Effector CD8-positive, alpha-beta T cell (primary cell): ENCODE measurements around the gene E2F6.

Experiments
- DNase-seq: peaks from one replicate; lab custom pipeline; 2025; lab: John Stamatoyannopoulos, UW
- total RNA-seq, 4 experiments: gene quantifications; one replicate each; lab custom pipeline; 2026; lab: John Stamatoyannopoulos, UW

E2F6 gene, protein sequence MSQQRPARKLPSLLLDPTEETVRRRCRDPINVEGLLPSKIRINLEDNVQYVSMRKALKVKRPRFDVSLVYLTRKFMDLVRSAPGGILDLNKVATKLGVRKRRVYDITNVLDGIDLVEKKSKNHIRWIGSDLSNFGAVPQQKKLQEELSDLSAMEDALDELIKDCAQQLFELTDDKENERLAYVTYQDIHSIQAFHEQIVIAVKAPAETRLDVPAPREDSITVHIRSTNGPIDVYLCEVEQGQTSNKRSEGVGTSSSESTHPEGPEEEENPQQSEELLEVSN
- total RNA-seq, result 15.3 to 32.0 (median 19.6) reads per million in 4 experiments

DNA sequence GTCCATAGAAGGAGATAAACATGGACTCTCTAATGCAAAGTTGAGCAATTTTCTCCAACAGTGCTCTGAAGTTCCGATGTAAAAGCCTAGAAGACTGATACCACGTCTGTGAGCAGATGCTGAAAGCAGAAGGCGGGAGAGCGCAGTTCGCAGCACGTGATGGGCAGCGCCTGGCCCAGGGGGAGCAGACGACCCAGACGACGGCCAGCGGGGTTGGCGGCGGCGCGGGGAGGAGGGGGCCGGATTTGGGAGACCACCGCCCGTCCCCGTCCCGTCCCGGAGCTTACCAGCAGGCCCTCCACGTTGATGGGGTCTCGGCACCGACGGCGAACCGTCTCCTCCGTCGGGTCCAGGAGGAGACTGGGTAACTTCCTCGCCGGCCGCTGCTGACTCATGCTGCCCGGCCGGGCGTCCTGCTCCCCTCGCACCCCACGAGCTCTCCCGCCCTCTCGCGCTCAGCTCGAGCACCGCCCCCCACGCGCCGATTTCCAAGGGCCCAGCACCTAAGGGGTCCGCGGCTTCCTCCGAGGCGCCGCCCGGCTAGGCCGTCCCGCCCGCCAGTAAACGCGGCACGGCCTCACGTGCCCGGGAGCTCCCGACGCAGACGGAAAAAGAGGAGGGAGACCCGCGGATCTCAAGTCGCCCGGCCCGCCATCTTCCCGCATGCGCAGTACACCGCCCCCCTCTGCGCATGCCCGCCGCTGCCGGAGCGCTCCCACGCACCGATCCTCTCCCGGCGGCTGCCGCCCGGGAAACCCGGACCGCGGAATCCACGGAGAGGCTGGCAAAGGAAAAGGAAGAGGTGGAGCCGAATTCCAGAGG is at the start of gene E2F6:
Gene E2F6, minus strand, starts transcription at position 677 of the 822 bp plus-strand sequence. Its CDS starts 282 bp downstream, at position 395.
- peak; percentile 78 for DNase-seq

DNA sequence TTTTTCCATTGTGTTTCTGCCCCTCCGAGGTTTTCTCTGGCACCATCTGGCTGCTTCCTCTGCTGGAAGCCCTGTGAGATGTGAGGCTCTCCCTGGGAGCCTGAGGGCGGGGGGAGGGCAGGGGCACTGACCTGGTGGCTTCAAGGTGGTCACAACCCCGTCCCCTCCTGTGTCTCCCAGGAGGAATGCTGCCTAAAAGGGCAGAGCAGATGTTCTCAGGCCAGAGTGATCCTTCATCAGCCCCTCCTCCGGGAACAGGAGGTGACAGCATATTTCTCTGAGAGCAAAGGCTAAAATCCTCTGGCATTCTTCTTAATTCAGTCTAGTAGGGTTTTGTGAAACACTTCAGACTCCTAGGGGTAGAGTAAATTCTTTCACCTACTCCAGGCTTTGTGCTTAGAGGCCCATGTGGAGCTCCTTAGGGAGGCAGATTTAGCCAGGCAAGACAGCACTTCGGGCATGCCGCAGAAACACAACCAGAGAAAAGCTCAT is 49.6 kb upstream of the E2F6 start:
- DNase-seq, result no peak

DNA sequence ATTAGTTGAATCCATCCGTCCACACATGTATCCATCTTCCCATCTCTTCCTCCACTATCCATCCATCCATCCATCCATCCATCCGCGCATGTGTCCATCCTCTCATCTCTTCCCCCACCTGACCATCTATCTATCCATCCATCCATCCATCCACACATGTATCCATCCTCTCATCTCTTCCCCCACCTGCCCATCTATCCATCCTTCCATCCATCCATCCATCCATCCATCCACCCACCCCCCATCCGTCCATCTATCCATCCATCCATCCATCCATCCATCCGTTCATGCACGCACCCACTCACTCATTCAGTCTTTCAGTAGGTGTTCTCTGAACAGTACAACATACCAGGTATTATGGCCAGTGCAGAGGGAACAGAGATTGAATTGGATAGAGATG is 48.9 kb upstream of the E2F6 start:
- DNase-seq, result no peak

DNA sequence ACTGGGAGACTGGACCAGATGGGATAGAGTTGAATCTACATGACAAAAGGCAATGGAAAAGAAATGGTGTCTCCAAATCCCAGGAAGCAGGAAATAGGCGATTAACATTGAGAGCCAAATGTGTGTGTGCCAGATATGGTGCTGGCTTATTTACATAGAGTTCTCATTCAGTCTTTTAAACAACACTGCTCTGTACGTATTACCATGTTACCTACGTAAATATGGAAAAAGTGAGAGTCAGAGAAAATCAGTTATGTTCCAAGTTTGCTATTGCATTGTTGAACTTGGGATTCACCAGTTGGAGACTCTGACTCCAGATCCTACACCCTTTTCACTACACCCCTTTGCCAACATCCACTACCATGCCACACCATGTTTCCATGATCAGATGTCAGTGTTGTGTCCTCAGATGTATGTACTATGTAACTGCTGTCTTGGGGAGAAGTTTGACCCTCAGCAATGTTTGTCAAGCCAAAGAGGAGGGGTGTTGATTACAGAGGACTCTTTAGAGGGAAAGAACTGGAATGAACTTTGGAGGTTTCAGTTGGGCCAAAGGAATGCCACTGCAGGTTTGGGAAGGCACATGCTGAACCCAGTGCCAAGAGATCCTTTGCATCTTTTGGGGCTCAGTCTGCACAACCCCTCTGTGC is 48.2 kb upstream of the E2F6 start:
- DNase-seq, result no peak

DNA sequence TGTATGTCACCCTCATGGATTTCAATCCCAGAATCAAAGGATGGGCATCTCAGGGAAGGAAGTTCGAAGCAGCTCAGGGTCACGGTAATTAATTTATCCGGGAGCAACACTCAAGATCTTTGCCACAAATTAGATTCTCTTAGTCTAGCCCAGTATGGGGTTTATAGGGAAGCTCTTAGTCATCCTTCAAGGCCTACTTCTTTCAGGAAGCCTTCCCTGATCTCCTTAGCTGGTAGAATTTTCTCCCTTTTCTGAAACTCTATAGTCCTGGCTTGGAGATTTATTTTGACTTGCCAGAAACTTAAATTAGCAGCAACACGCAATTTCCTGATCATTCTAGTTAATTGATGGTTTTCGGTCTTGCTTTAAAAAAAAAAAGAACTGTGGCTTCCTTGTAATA is 47.4 kb upstream of the E2F6 start:
- DNase-seq, result no peak

DNA sequence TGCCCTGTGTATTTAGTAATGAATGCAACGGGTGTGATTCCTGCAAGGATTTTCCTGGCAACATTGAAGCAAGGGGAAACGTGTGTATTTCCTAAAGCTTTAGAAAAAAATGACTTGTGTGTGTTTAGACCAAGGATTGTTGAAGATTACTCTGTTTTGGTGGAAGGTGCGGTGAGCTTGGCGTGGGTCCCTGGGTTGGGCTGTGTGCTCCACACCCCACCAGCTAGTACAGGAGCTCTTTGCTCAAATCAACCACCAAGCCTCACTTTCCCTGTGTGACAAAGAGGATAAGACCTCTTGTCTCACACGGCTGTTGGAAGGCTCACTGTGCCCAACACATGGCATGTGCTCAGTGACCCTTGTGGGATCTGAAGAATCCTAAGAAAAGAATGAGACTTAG is 46.5 kb upstream of the E2F6 start:
- DNase-seq, result no peak

DNA sequence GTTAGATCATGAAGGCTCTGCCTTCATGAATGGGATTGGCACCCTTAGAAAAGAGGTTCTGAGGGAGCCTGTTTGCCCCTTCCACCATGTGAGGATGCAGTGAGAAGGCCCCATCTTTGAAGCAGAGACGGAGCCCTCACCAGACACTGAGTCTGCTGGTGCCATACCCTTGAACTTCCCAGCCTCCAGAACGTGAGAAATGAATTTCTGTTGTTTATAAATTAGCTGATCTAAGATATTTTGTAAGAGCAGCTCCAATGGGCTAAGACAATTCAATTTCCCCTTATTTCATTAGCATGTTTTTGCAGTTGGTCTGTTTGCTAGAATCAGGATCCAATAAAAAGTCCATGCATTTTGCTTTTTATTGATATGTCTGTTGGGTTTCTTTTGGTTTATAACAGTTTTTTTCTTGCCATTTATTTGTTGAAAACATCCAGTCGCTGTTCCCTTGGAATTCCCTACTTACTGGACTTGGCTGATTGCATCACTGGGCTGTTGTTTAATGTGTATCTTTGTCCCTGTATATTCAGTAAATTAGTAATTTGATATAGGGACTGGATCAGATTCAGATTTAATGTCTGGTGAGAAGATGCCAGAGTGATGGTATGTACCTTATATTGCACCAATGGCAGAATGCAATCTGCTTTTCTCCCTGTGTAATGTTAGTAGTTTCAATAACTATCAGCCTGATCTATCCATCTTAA is 43.8 kb upstream of the E2F6 start:
- DNase-seq, result no peak

DNA sequence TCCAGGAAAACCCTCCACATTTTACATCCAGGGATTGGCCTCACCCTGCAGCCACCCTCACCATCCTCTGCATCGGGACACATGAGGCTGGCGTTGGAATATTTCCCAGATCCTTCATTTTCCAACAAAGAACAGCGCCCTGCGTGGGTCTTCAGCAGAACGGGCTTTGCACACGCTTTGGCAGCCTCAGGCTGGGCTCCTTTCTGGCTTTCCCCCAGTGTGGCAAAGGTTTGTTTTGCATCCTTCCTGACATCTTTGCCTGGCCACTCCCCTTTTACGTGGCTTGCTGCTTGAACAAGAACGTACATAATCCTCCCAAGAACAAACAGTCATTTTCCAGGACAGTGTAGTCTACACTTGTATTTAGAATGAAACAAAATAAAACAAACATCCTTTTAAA is 42.3 kb upstream of the E2F6 start:
- no peak for DNase-seq

DNA sequence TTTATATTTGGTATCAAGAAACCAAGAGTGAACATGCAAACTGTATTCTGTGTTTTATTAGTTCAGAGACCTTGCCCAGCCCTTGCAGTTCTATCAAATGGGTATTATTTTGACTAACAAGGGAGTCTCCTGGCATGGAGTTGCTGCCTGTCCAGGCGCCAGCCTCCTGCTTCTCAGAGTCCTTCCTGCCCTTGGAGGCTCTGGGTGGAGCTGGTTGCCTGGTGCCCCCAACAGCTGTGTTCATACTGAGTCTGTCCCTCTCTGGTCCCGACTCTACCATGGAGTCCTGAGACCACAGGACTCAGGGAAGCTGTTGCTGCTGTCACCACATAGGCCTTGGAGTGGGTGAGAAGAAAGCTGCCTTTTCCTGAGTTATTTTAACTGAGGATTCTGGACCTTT is 41.6 kb upstream of the E2F6 start:
- DNase-seq, result no peak

DNA sequence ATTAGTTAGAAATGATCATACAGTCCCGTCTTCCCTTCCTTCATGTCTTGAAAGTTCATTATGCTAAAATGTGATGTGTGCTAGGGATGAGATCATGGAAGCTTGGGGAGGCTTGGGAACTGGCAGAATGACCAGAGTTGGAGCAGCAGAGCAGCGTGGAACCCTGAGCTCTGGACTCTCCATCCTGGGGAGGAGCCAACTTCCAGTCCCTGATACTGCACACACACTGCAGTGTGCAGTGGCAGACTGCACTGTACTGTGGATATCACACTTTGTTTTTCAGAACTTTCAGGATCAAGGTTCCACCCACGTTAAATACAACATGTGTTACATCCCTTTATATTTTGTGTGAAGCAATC is 40.6 kb upstream of the E2F6 start:
- no peak for DNase-seq

DNA sequence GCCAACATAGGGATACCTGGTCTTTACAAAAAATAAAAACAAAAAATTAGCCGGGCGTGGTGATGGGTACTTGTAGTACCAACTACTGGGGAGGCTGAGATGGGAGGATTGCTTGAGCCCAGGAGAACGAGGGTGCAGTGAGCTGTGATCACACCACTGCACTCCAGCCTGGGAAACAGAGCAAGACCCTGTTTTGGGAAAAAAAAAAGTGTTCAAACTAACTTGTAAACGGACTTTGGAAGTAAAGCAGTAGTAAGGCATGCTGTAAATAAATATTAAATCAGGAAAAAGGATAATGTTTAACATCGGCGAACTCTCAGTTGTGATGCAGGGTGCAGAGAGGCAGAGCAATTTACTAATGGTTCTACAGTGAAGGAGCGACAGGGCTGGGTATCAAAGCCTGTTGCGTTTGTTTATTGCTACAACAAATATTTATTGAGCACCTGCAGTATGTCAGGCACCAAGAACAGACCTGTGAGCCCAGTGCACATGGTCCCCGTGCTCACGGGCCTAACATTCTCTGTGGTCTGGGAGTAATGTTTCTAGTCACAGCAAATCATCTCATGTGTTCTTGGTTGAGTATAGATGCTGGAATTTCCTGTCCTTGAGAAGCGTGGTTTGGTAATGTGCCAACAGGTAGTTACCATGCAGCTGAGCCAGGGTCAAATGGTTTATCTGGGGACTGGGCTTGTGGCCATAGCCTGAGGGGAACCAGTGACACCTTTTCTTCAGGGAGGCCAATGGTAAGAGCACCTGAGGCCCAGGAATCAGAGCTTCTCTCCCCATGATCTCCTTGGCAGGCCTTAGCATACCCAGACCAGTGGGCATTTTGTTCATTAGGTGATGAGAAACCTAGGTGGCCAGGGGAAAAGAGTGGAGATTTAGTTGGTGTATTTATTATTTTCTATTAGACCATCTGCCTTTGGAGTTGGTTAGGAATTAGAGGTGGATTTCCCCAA is 40.0 kb upstream of the E2F6 start:
- DNase-seq, result no peak

DNA sequence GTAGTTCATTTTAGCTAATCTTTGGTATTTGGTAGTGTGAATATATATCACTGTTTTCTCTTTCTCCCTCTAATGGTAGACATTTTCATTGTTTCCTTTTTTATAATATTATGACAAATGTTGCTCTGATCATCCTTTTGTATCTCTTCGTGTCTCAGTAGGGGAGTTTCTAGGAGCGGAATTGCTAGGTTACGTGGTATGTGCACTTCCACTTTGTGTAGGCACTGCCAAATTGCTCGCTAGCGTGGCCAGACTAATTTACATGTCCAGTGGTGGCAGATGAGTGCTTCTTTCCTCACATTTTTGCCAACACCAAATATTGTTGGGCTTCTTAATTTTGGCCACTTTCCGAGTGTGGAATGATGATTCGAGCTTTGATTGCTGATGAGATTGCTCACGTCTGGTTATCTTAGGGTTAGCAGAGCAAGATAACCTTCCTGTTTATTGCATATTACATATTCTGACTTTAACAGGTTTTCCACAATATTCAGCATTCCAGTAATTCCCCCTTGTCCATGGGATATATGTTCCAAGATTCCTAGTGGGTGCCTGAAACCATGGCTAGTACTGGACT is 37.5 kb upstream of the E2F6 start:
- DNase-seq, result no peak

DNA sequence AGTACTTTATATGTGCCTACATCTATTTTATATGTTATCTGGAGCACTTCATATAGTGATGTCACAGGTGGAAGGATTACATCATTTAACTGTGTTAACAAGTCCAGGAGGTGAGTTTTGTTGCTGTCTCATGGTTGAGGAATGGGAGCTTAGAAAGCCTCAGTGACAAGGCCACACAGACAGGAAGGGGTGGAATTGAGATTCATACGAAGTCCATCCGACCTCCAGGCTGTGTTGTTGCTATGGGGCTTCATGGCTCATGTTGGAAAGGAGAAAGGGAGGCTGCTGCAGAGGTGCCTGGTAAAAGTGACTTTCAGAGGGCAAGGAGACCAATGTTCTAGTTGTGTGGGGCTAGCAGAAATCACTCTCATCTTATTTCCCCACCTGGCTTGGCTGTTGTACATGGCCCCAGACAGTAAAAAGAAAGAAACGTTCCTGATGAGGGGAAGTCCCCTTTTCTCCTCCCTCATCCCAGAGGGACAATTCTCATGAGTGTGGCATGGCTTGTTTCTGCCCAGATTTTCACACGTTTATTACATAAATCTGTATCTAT is 36.9 kb upstream of the E2F6 start:
- no peak for DNase-seq

DNA sequence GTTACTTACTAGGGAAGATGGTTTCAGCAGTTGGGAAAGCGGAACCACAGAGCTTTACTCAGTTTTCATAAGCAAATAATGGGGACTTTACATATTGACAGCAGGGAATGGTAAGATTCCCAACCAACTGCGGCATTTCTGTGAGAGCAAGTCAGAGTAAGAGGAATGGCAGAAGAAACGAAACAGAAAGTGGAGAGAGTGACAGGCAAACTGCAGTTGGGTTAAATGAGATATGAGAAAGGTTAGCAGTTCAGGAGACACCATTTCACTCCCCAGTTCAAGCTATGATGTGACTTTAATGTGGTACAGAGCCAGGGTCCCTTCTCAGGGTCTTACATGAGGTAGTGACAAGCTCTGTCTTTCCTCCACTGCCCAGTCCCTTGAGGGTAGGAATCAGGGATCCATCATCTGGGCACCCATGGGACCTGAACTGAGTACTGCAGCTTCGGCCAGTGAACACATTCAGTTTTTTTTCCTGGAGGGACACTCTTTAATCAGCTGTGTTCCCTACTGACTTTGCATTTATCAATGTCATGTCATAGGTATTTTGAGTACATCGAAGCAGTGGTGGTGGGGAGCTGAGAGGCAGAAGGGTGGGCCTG is 34.8 kb upstream of the E2F6 start:
- no peak for DNase-seq

DNA sequence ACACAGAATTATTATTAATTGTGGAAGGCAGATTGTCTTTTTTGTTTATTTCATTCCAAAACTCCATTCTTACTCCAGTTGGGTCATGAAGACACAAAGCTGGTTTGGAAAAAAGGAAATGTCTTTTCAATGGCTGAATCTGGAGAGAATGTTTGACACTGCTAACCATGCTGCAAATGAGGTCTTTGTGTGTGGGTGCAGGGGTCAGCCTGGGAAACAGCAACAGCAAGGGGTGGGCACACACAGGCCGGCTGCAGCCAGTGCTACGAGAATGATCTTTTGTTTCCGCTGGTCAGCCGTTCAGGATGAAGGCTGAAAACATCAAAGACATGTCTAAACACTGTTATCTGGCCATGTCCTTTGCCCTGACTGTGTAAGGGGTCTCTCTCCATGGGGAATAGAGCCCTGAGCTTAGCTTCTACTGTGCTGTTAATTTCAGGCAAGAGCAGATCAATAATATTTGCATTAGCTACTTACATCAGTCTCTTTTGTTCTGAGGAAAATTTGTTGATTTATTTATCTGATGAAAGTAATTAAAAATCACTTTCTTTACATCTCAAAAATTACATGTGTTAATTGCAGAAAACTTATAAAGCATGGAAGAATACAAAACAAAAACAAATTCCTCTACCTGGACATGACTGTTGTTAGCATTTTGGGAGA is 33.3 kb upstream of the E2F6 start:
- DNase-seq, result no peak

DNA sequence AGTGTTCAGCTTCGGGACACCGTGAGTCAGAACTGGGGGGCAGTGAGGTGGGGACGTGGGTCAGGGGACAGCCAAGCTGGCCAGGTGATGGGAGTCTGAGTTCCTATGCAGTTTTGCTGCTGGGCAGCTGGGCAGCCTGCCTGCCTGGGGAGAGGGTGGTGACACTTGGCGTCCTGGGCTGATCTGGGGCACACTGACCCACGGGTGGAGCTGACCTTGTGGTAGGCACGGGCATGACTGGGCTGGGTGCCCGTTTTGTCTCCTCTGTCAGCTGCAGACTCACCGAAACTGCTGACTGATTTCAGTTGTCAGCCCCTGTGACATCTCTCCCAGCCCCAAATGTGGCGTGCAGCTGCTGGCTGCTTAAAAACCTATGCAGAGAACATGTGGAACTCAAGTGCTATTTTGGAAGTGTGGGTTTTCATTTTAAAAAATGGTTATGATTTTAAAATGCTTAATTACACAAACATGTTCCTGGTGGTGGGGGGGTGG is 32.6 kb upstream of the E2F6 start:
- DNase-seq, result no peak

DNA sequence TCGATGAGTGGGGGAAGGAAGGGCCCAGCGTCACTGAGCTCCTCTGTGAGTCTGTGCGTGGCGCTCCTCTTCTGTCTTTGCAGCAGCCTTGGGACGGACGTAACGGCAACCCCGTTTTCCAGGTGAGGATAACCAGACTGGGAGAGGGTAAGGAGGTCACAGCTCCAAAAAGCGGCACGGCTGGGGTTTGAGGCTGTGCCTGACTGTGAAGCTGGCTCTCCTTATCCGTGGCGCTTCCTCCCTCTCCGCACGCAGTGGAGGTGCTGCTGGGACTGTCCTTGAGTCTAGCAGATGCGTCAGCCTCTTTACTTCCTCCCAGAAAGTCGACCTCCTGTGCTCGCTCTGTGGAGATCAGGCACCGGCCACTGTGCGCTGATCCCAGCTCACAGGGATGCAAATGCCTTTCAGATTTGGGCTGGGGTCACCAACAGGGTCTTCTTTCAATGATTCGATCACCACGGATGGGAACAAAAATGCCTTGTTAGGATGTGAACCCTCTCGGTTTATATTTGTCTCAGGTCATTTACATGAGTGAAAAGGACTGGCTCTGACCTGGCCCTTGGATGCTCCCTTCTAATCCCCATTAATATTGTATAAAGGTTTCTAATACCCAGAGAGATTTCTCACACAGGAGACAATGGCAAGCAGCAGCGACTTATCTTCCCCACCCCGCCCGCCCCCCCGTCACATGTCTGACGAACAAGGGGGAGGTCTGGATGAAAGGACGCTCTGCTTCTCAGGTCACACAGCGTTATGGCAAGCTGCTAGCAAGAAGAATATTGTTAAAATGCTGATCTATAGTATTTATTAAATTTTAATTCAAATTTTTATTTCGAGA is 30.1 kb upstream of the E2F6 start:
- DNase-seq, result no peak

DNA sequence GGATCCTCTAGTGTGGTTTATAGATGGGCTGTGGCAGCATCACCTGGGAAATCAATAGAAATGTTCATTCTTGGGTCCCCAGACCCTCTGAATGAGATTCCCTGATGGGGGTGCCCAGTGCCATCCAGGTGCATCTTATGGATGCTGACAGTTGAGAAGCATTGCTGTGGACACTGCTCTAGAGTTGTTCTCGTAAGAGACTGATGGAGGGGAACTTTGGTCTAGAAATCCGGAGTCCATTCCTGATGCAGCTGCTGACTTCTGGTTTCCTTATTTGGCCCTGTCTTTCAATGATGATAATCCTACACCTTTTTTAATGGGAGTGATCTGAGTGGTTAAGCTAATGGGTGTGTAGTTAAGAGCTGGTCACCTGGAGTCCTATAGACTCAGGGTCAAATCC is 28.3 kb upstream of the E2F6 start:
- DNase-seq, result no peak
